GM18526 (cell line): ENCODE results near the gene SMAD9.
A peak's percentile ranks its signal among the peaks of the same experiment; 100 is the strongest.

Experiments used
- POLR2A ChIP-seq: IDR thresholded peaks from 3 replicates; pipeline ENCODE4 v1.6.1; 2011; ENCODE audit not compliant: insufficient read length; ENCODE audit errors: extremely low read depth

Gene SMAD9

DNA sequence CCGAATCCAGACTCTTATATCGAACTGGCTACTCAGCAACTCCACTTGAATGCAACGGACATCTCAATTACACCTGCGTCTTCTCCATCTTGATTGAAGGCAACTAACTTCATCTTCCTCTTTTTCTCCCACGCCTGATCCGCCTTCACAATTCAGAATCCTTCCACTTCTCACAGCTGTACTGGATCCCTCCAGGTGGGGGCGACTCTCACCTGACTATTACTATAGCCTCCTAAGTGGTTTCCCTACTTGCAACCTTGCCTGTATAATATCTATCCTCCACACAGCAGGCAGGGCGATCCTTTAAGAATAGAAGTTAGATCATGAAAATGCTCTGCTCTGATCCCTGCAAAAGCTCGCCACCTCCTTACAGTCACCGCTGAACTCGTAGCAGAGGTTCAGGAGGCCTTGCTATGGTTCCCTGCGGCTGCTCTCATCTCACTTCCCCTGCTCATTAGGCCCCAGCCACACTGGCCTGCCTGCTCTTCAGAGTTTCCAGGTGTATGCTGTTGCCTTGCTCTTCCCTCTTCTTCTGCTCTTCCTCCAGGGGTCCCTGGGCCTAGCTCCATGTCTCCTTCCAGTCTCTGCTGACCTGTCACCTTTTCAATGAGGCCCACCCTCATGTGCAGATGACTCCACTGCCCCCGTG, 69.1 kb downstream of the SMAD9 start:
- no peak for TF ChIP-seq POLR2A

DNA sequence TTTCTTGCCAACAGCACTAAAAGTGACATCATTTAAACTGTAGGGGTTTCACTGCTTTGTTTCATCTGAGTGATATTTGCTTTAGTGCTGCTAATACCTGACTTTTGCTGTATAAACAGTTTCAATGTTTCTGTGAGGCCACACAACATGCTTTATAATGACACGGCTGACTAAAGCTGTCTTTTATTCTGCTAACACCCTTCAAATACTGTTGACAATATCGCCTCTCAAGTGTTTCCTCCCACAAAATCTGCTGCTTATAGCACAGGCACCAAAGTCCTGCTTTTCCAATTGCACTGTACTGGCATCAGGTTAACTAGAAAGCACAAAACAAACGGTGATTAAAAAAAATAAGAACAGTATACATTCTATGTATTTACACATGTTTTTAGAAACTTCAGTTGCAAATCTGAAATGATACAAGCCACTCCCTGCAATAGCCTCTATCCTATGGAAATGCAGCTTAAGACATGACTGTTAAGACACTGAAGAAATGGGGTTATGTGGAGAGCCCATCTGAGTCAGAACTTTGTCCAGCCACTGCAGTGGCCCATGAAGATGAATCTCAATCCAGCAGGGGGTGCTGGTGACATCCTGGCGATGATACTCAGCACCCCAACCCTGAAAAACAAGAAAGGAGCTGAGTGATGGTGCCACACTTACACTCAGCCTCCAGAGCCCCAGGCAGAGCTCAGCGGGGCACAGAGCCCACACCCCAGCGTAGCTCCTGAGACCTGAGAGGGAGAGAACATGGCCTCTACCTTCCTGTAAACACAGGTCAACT, 71.6 kb downstream of the SMAD9 start:
- TF ChIP-seq POLR2A: no peak

DNA sequence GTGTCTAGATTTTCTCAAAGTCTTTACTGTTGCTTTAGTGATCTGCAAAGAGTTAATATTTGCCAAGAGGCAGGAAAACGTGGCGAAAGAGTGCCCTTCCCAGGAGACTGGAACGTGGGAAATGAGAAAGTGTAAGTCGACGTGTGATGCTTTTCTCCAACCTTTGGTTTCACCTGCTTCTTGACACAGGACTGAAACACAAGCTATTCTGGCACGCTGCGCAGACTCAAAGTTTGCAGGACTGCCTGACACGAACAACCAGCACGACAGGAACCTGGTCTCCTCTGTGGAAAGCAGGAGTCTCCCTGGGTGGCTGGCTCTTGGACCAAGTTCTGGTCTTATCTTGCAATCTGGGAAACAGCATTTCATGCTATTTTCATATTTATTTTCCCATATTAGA, 72.4 kb downstream of the SMAD9 start:
- no peak for TF ChIP-seq POLR2A

DNA sequence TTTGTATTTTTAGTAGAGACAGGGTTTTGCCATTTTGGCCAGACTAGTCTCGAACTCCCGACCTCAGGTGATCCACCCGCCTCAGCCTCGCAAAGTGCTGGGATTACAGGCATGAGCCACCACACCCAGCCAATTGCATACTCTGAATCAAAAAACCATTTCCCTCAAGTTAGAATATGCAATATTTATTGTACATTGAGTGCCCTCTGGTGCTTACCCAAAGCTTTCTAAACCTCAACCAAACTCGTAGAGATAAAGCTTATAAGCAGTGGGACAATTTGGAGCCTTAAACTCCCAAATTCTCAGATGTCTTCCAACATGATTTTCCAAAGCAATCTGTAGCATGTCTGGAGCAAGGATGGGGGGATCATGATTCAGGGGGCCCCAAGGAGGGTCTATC, 78.6 kb downstream of the SMAD9 start:
- no peak for TF ChIP-seq POLR2A

DNA sequence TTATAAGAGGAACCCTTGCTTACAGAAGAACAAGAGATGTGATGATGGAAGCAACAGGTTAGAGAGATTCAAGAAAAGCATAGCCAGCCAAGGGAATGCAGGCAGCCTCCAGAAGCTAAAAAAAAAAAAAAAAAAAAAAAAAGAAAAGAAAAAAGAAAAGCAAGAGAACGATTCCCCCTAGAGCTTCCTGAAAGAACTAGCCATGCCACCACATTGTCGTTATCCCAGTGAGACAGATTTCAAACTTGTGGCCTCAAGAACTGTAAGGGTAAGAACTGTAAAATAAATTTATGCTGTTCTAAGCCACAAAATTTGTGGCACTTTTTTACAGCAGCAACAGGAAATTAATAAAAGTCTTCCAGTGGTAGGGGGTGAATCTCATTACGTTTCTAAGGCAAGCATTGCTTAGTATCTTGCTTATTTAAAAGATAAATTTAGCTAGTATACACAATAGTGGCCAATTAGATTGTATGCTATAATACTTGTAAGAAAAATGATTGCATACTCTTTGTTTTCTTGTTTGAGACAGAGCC, 79.3 kb downstream of the SMAD9 start:
- TF ChIP-seq POLR2A: no peak

DNA sequence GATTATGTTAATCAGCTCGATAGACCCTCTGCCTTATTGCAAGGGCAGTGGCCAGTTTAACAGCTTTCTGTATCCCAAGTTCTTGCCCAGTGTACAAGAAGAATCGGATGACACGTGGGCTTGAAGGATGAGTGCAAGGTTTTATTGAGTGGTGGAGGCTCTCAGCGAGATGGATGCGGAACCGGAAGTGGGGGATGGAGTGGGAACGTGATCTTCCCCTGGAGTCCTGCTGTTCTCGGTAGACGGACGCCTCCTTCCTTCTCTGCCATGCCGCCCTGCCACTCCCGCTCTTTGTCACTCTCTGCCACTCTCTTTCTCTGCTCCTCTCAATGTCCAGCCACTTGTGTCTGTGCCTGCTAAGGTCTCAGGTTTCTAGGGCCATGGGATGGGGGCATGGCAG, 80.1 kb downstream of the SMAD9 start:
- no peak for TF ChIP-seq POLR2A

DNA sequence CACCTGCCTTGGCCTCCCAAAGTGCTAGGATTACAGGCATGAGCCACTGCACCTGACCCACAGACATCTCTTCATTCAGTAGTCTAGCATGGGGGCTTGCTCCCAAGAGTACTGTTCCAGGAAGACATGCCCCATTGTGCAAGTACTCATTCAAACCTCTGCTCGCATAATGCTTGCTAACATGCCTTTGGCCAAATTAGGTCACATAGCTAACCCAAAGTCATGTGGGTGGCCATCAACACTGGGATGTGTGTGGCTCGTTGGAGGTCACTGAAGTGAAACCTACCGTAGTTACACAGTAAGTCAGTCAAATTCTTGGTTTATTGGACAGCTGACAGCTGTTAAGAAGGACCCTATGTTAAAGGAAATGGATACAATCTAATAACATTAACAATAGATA, 80.8 kb downstream of the SMAD9 start:
- no peak for TF ChIP-seq POLR2A

DNA sequence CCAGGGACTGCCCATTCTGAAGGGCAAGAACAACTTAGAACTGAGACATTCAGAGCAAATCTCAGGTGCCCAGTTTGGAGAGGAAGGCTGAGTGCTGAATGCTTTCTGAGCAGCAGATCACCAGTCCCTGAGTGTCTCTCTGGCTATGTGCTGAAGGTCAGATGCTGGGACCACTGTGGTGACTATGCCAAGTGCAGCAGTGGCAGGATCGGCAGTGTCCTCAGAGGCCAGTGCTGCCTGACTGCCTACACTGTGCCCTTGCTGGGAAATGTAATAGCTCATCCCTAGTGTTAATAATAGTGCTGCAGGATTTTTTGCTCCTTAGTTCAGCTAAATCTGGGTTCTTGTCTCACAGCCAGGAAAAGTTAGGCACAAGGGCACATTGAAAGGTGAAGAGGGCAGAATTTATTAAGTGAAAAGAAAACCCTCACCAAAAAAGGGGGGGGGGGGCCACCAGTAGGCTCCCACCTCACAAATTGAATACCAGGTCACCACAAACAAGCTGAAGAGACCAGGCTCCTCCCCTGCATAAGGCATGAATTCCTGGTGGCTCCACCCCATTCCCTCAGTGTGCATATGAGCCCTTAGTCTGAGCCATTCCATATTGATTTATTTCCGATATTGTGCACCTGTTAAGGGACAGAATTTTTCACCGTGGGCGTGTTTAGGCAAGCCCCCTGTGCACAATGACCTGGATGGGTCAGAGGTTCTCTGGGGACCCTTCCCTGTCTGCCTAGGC, 82.5 kb downstream of the SMAD9 start:
- no peak for TF ChIP-seq POLR2A

DNA sequence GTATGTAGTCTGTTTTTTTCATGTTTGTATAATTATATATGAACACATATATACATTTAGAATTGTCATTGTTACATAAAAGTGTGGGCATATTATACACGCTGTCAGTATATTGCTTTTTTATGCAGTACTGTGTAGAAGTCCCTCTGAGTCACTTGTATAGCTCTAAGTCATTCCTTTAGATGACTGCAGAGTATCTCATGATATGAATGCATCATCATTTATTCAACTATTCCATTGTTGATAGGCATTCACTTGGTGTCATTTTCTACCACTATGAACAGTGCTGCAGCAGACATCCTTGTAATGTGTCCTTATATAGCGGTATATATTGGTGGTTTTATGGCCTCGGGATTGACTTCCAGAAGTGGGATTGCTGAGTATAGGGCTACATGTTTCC, 85.7 kb downstream of the SMAD9 start:
- TF ChIP-seq POLR2A: no peak

DNA sequence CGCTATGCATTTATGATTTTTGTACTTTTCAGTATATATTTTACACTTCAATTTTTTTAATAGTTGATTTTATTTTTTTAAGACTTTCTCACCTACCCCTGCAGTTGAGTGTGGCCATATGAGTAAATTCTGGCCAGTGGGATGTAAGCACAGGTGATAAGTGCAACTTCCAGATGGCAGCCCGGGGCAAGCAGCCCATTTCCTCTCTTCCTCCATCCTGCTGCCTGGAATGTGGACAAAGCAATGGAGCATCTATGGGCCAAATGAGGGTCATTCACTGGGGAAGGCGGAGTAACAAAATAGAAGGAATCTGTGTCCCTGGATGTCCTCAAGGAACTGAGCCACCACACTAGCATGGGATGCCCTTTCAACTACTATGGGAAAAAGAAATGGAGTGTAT, 88.7 kb downstream of the SMAD9 start:
- TF ChIP-seq POLR2A: no peak

DNA sequence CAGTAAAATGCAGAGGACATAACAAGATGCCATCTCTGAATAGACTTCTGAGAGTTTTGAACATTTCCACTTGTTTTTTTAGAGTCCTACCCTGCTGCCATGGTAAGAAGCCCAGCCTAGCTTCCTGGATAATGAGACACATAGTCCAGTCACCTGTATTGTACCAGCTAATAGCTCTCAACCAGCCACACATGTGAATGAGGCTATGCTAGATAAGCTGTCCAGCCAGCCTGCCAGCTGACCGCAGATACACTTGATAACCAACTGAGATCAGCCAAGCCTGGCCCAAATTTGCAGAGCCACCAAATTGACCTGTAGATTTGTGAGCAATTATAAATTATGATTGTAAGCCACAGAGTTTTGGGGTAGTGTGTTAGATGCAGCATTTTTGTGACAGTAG, 90.3 kb downstream of the SMAD9 start:
- no peak for TF ChIP-seq POLR2A

DNA sequence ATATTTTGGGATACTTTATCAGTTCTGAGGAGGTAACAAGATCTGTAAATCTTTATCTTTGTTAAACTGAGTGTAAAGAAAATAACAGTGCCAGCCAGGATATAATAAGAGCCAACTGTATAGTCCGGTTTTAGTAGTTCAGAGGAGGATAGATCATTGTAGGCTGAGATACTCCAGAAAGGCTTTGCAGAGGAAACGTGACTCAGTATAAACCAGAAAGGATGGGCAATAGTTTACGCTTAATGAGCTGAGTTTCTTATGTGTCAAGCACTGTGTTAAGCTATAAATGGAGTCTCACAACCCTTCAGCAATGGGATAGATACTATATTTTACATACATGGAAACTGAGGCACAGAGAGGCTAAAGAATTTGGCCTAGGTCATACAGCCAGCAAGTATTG, 97.3 kb downstream of the SMAD9 start:
- TF ChIP-seq POLR2A: no peak

DNA sequence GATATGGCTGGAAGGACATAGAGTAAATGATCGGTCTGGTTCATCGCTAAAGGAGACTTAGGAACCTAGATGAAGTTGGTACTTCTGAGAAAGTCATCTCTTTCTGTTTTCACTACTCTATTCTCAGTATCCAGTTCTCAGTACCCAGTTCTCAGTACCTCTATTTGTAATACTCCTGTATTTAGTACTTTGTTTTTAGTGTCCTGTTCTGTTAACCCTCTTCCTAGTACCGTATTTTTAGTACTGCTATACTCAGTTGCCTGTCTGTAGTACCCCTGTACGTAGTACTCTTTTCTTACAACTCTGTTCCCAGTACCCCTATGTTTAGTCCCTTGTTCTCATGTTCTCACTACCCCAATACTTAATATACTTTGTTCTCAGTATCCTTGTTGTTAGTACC, 99.8 kb downstream of the SMAD9 start:
- TF ChIP-seq POLR2A: no peak

DNA sequence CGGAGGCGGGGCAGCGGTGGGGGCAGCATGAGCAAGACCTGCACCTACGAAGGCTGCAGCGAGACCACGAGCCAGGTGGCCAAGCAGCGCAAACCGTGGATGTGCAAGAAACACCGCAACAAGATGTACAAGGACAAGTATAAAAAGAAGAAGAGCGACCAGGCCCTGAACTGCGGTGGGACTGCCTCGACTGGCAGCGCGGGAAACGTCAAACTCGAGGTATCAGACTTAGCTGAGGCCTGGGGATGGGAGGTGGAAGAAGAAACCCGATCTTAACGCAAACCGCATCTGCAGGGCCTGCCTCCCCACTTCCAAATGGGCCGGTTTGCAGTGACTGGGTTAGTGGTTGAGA, 100.3 kb downstream of the SMAD9 start:
- no peak for TF ChIP-seq POLR2A

DNA sequence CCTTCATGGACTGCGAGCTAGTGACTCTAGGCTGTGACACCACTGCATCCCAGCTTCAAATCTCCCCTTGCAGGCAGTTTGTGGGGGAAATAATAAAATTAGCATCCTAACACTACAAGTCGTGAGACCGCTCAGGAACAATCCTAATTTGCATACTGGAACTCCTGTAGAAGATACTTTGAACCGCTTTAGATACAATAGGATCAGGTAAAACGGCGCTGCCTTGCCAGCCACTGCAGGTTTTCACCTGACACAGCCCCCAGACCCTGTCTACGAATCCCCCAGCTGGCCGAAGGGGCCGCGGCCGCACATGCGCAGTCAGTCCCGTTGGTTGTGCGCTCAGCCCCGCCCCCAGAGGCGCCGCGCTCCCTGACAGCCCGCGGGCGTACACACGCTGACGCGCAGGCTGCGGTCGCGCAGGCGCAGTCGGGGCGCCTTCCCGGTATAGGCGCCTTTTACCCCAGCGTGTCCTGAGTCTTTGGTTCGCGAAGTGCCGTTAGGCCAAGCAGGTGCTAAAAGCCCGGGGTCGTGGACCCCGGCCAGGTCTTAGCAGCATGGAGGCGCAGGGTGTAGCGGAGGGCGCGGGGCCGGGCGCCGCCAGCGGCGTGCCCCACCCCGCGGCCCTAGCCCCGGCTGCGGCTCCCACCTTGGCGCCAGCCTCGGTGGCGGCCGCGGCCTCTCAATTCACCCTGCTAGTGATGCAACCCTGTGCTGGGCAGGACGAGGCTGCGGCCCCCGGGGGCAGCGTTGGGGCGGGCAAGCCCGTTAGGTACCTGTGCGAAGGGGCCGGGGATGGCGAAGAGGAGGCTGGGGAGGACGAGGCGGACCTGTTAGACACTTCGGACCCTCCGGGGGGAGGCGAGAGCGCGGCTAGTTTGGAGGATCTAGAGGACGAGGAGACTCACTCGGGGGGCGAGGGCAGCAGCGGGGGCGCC, 101.0 kb downstream of the SMAD9 start, which contains the start of gene RFXAP:
Gene RFXAP, plus strand, starts transcription at position 419 of the 935 bp plus-strand sequence. Its CDS starts 136 bp downstream, at position 555.
- TF ChIP-seq POLR2A: peak; percentile 73
